Mammary epithelial cell (primary cell): ENCODE data around the gene ZC2HC1C.

ENCODE experiments used
- EZH2 ChIP-seq: IDR thresholded peaks from 2 replicates; pipeline ENCODE4 v1.6.1; 2012; ENCODE audit warnings: low read length, inconsistent platforms, borderline replicate concordance
- TF ChIP-seq, protein P1 (sequence below), 2 donors: IDR thresholded peaks in 1 of 2; conservative IDR thresholded peaks in 1 of 2; 2 replicates each; pipeline ENCODE4 v1.5.1; 2011 to 2012; ENCODE audit warnings: inconsistent platforms in 2 of 2, low read length in 2 of 2, mild to moderate bottlenecking in 2 of 2, control low read depth in 1 of 2, low read depth in 1 of 2; ENCODE audit not compliant: insufficient read depth in 1 of 2; ENCODE audit errors: extremely low read depth in 1 of 2

GRCh38 chr14:75098212-75098611 lies 28.8 kb downstream of the ZC2HC1C start:
- TF ChIP-seq, protein P1, sequence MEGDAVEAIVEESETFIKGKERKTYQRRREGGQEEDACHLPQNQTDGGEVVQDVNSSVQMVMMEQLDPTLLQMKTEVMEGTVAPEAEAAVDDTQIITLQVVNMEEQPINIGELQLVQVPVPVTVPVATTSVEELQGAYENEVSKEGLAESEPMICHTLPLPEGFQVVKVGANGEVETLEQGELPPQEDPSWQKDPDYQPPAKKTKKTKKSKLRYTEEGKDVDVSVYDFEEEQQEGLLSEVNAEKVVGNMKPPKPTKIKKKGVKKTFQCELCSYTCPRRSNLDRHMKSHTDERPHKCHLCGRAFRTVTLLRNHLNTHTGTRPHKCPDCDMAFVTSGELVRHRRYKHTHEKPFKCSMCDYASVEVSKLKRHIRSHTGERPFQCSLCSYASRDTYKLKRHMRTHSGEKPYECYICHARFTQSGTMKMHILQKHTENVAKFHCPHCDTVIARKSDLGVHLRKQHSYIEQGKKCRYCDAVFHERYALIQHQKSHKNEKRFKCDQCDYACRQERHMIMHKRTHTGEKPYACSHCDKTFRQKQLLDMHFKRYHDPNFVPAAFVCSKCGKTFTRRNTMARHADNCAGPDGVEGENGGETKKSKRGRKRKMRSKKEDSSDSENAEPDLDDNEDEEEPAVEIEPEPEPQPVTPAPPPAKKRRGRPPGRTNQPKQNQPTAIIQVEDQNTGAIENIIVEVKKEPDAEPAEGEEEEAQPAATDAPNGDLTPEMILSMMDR (conservative IDR thresholded peaks at IDR 0.05 in 1 of 2, IDR thresholded peaks at IDR 0.05 in 1 of 2; ENCODE audit: extremely low read depth in 1 of 2, insufficient read depth in 1 of 2, low read depth in 1 of 2, low read length in 2 of 2), result no peak
- TF ChIP-seq EZH2, result no peak
